Skeletal muscle tissue (tissue), 4 donors: Measurements from ENCODE around the gene GPR153. TPM values are rescaled to one million over a fixed set of nuclear protein-coding genes. Genes with fewer than 3 reads are reported as not detected.

ENCODE experiments used
- H3K27ac ChIP-seq: one replicate; pipeline ENCODE4 v1.7.0; 2013; ENCODE audit warnings: mild to moderate bottlenecking, low read depth, low read length, inconsistent platforms
- H3K27me3 ChIP-seq, 3 donors: one replicate each; pipeline ENCODE4 v1.7.0; 2013; ENCODE audit warnings: low read length in 3 of 3; ENCODE audit not compliant: control insufficient read depth in 3 of 3, insufficient read depth in 3 of 3
- H3K36me3 ChIP-seq, 3 donors: one replicate each; pipeline ENCODE4 v1.7.0; 2013; ENCODE audit warnings: low read length in 3 of 3; ENCODE audit not compliant: control insufficient read depth in 3 of 3, insufficient read depth in 3 of 3
- H3K4me1 ChIP-seq, 3 donors: one replicate each; pipeline ENCODE4 v1.7.0; 2013; ENCODE audit warnings: low read length in 3 of 3, mild to moderate bottlenecking in 3 of 3; ENCODE audit not compliant: control insufficient read depth in 3 of 3, insufficient read depth in 3 of 3
- H3K4me3 ChIP-seq, 3 donors: one replicate each; pipeline ENCODE4 v1.7.0; 2013; ENCODE audit warnings: low read length in 3 of 3
- H3K9ac ChIP-seq, 3 donors: one replicate each; pipeline ENCODE4 v1.7.0; 2013; ENCODE audit warnings: low read length in 3 of 3, mild to moderate bottlenecking in 3 of 3, moderate library complexity in 2 of 3, low read depth in 1 of 3
- H3K9me3 ChIP-seq, 3 donors: one replicate each; pipeline ENCODE4 v1.7.0; 2013; ENCODE audit warnings: low read length in 3 of 3; ENCODE audit not compliant: control insufficient read depth in 3 of 3
- total RNA-seq: library from RNA; depleted of rRNA; stranded (reverse); fragments of >200 nt; gene quantifications from one replicate; pipeline ENCODE4 v1.2.3, GENCODE V29; 2014
- donor health status: Osteomylitis.

The GPR153 gene
- total RNA-seq, 1 donor from 2014 or later: 4.7 TPM

GRCh38 chr1:6239213-6239752 lies 21.6 kb downstream of the GPR153 start:
- no peaks in the 10 kb centered on the region for H3K9me3 ChIP-seq
- H3K27me3 ChIP-seq: peaks cover 41 to 47% (median 42%) of the 10 kb centered on the region in 3 donors
- no peaks in the 10 kb centered on the region for H3K36me3 ChIP-seq
- peaks cover 10 to 13% (median 11%) of the 10 kb centered on the region in 3 donors for H3K4me1 ChIP-seq
- H3K9ac ChIP-seq: no peak overlapping the region
- H3K27ac ChIP-seq: no peak overlapping the region
- no peak overlapping the region for H3K4me3 ChIP-seq

GRCh38 chr1:6237093-6237492 lies 23.8 kb downstream of the GPR153 start:
- Histone ChIP-seq H3K4me1 (peaks cover 22% of the 10 kb centered on the region in 3 donors), H3K36me3 (peaks cover 0 to 9% (median 1%) of the 10 kb centered on the region in 3 donors), H3K27ac (no peak overlapping the region), H3K4me3 (no peak overlapping the region), H3K9me3 (no peaks in the 10 kb centered on the region), H3K27me3 (peaks cover 24 to 31% (median 27%) of the 10 kb centered on the region in 3 donors), H3K9ac (no peak overlapping the region)

GRCh38 chr1:6235296-6235677 lies 25.6 kb downstream of the GPR153 start:
- Histone ChIP-seq H3K9me3 (no peaks in the 10 kb centered on the region), H3K4me3 (peak overlapping the region; percentile 85 to 87 (median 87)), H3K4me1 (peaks cover 22 to 25% (median 22%) of the 10 kb centered on the region in 3 donors), H3K9ac (peak overlapping the region; percentile 85 to 94 (median 88)), H3K27me3 (peaks cover 8 to 13% (median 12%) of the 10 kb centered on the region in 3 donors), H3K36me3 (peaks cover 6 to 19% (median 14%) of the 10 kb centered on the region in 3 donors), H3K27ac (peak overlapping the region; percentile 80)

- Histone ChIP-seq H3K4me3 (peak overlapping the region; percentile 85 to 87 (median 87)), H3K9ac (peak overlapping the region; percentile 85 to 94 (median 88)), H3K9me3 (no peaks in the 10 kb centered on the region), H3K27me3 (peaks cover 5 to 8% (median 8%) of the 10 kb centered on the region in 3 donors), H3K4me1 (peaks cover 22 to 25% (median 22%) of the 10 kb centered on the region in 3 donors), H3K27ac (peak overlapping the region; percentile 80), H3K36me3 (peaks cover 6 to 21% (median 18%) of the 10 kb centered on the region in 3 donors)
These were observed 26.2 kb downstream of the GPR153 start for GRCh38 chr1:6234502-6235295.

- no peak overlapping the region for H3K4me3 ChIP-seq
These were observed 27.5 kb downstream of the GPR153 start for GRCh38 chr1:6233376-6233775.

GRCh38 chr1:6225651-6226050 lies 35.2 kb downstream of the GPR153 start:
- no peak overlapping the region for H3K4me3 ChIP-seq
- H3K27me3 ChIP-seq: no peaks in the 10 kb centered on the region
- peak overlapping the region in 1 of 3 donors; percentile 50 for H3K9ac ChIP-seq
- no peaks in the 10 kb centered on the region for H3K9me3 ChIP-seq
- H3K27ac ChIP-seq: no peak overlapping the region
- peaks cover 18 to 35% (median 26%) of the 10 kb centered on the region in 3 donors for H3K4me1 ChIP-seq
- H3K36me3 ChIP-seq: peaks cover 28 to 38% (median 38%) of the 10 kb centered on the region in 3 donors

More at GRCh38 chr1:6233376-6233775, 27.5 kb downstream of the GPR153 start:
- Histone ChIP-seq H3K27ac (peak overlapping the region; percentile 80), H3K4me1 (peaks cover 22 to 25% (median 22%) of the 10 kb centered on the region in 3 donors), H3K36me3 (peaks cover 6 to 26% (median 20%) of the 10 kb centered on the region in 3 donors), H3K27me3 (no peaks in the 10 kb centered on the region), H3K9me3 (no peaks in the 10 kb centered on the region), H3K9ac (peak overlapping the region in 2 of 3 donors; percentile 20 to 94)

- Histone ChIP-seq H3K4me3 (no peak overlapping the region), H3K9me3 (no peaks in the 10 kb centered on the region), H3K4me1 (peaks cover 25 to 41% (median 32%) of the 10 kb centered on the region in 3 donors), H3K9ac (peak overlapping the region in 2 of 3 donors; percentile 20 to 54), H3K36me3 (peaks cover 28 to 37% (median 34%) of the 10 kb centered on the region in 3 donors), H3K27ac (no peak overlapping the region), H3K27me3 (no peaks in the 10 kb centered on the region)
These were observed 36.2 kb downstream of the GPR153 start for GRCh38 chr1:6224718-6225117.

- Histone ChIP-seq H3K9ac (no peak overlapping the region), H3K27me3 (no peaks in the 10 kb centered on the region), H3K27ac (no peak overlapping the region), H3K4me1 (peaks cover 25 to 41% (median 32%) of the 10 kb centered on the region in 3 donors), H3K36me3 (peaks cover 28 to 32% (median 32%) of the 10 kb centered on the region in 3 donors), H3K4me3 (no peak overlapping the region), H3K9me3 (no peaks in the 10 kb centered on the region)
These were observed 37.3 kb downstream of the GPR153 start for GRCh38 chr1:6223617-6224016.

- peaks cover 27 to 32% (median 28%) of the 10 kb centered on the region in 3 donors for H3K36me3 ChIP-seq
- no peak overlapping the region for H3K9ac ChIP-seq
- H3K4me3 ChIP-seq: peak overlapping the region in 1 of 3 donors; percentile 29
- no peaks in the 10 kb centered on the region for H3K9me3 ChIP-seq
- peak overlapping the region; percentile 58 for H3K27ac ChIP-seq
- H3K4me1 ChIP-seq: peaks cover 25 to 41% (median 32%) of the 10 kb centered on the region in 3 donors
- H3K27me3 ChIP-seq: no peaks in the 10 kb centered on the region
These were observed 38.3 kb downstream of the GPR153 start for GRCh38 chr1:6222636-6223035.
